Hematopoietic multipotent progenitor cell treated with erythropoietin and hydrocortisone succinate and interleukin-3 and kit ligand, for 17 days (in vitro differentiated cells): ENCODE data around the gene ARV1.
"Not testable (repeated sequence)": the region's sequence is repeated elsewhere in the genome, so short reads cannot be mapped to it uniquely, and the experiment has no call there.

Experiments
- DNase-seq: peaks from one replicate; pipeline ENCODE4 v3.0.0-alpha.2; 2015; ENCODE audit warnings: low spot score

The ARV1 gene

GRCh38 chr1:231019711-231020110, 40.8 kb downstream of the ARV1 start:
- no peak for DNase-seq

- DNase-seq = no peak
Observed at GRCh38 chr1:231020139-231020601, 41.3 kb downstream of the ARV1 start.

GRCh38 chr1:231020816-231021215, 41.9 kb downstream of the ARV1 start:
- DNase-seq = no peak

- no peak for DNase-seq
Observed at GRCh38 chr1:231021540-231022031, 42.7 kb downstream of the ARV1 start.

GRCh38 chr1:231022543-231022942, 43.6 kb downstream of the ARV1 start:
- DNase-seq = not testable (repeated sequence)

GRCh38 chr1:231023150-231023549, 44.3 kb downstream of the ARV1 start:
- DNase-seq = no peak

- DNase-seq = no peak
Observed at GRCh38 chr1:231026576-231026975, 47.7 kb downstream of the ARV1 start.

GRCh38 chr1:231027136-231027925, 48.4 kb downstream of the ARV1 start:
- DNase-seq = no peak

GRCh38 chr1:231027971-231028370, 49.1 kb downstream of the ARV1 start:
- DNase-seq = no peak

GRCh38 chr1:231028682-231029081, 49.8 kb downstream of the ARV1 start:
- DNase-seq = no peak

GRCh38 chr1:231029247-231029646, 50.4 kb downstream of the ARV1 start:
- not testable (repeated sequence) for DNase-seq

- no peak for DNase-seq
Observed at GRCh38 chr1:231029841-231030240, 50.9 kb downstream of the ARV1 start.

- DNase-seq = no peak
Observed at GRCh38 chr1:231032963-231033362, 54.1 kb downstream of the ARV1 start.

GRCh38 chr1:231035799-231036198, 56.9 kb downstream of the ARV1 start:
- DNase-seq = no peak

GRCh38 chr1:231036416-231036815, 57.5 kb downstream of the ARV1 start:
- no peak for DNase-seq

- DNase-seq = no peak
Observed at GRCh38 chr1:231037585-231038517, 59.0 kb downstream of the ARV1 start.

- DNase-seq = no peak
Observed at GRCh38 chr1:231039161-231040018, 60.5 kb downstream of the ARV1 start.

- peak; percentile 48 for DNase-seq
Observed at GRCh38 chr1:231040019-231040799, 61.3 kb downstream of the ARV1 start, which contains the start of gene FAM89A. Gene FAM89A, minus strand, starts transcription at chr1:231040254. Its CDS starts 43 bp downstream, at chr1:231040211.

GRCh38 chr1:231040800-231041718, 62.2 kb downstream of the ARV1 start:
- no peak for DNase-seq
